ENCODE measurements around the gene AMOTL2.

Gene AMOTL2

DNA sequence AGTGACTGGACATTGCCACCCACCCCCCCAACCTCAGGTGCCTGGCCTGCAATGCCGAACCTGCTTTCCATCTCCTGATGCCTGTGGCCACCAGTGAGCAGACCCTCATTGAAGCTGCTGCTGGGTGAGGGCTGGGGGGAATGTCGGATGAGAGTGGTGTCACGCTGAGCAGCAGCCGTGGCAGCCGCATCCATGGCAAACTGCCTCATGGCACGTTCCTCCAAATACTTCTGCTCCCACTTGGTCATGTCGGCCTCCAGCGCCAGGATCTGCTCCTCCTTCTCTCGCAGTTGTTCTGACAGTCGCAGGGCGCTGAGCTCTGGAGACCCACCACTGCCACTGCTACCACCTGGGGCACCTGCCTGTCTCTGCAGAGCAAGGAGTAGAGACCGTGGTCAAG, 14.2 kb downstream of the AMOTL2 start:
- no peak overlapping the region for H3K4me3 ChIP-seq (ENCODE audit: low read depth, low read length)
- DNase-seq (ENCODE audit: low read depth): no peak
- TF ChIP-seq, protein P1, sequence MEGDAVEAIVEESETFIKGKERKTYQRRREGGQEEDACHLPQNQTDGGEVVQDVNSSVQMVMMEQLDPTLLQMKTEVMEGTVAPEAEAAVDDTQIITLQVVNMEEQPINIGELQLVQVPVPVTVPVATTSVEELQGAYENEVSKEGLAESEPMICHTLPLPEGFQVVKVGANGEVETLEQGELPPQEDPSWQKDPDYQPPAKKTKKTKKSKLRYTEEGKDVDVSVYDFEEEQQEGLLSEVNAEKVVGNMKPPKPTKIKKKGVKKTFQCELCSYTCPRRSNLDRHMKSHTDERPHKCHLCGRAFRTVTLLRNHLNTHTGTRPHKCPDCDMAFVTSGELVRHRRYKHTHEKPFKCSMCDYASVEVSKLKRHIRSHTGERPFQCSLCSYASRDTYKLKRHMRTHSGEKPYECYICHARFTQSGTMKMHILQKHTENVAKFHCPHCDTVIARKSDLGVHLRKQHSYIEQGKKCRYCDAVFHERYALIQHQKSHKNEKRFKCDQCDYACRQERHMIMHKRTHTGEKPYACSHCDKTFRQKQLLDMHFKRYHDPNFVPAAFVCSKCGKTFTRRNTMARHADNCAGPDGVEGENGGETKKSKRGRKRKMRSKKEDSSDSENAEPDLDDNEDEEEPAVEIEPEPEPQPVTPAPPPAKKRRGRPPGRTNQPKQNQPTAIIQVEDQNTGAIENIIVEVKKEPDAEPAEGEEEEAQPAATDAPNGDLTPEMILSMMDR (IDR thresholded peaks at IDR 0.05; ENCODE audit: low read depth, low read length, missing control alignments): no peak
- in situ Hi-C loops (cut with HindIII; ENCODE audit: low sequenced_read_pairs): no loop called here

DNA sequence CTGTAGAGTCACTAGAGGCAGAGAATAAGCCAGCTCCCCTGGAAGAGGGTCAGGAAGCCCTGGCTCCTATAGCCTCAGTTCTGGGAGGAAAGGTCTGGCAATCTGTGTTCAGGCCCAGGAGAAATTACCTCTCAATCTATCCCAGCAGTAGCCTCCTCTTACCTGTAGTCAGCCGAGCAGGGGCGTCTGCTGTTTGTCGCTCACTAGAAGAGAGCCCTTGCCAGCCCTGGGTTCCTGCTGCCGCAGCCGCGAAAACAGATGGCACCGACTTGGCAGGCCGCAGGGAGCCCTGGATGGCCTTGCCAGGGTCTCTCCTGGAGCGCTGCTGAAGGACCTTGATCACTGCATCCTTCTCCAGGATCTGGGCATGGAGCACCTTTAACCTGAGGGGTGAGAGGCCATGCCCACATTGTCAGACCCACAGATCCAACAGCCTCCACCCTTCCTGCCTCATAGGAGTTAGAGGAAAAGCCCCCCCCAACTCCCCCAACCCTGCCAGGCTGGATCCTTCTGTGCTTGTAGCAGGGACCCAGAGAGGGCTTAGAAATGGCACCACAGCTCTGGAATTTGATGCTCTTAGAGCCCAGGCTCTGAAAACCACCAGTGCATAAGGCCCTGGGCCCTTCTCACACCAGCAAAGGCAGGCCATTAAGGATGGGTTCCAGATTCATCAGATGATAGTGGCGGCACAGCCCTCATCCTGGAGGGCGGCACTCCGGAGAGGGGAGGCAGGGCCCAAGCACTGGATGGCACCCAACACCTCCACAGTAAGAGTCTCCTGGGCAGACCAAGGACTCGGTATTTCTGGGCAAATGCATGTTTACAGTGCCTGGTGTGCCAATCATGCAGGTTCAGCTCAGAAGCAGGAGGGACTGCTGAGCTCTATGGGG, 14.9 kb downstream of the AMOTL2 start:
- DNase-seq (ENCODE audit: low read depth): no peak
- TF ChIP-seq, protein P1 (IDR thresholded peaks at IDR 0.05; ENCODE audit: low read depth, low read length, missing control alignments): no peak
- in situ Hi-C loops (cut with HindIII; ENCODE audit: low sequenced_read_pairs): no loop called here
- no peak overlapping the region for H3K4me3 ChIP-seq (ENCODE audit: low read depth, low read length)

DNA sequence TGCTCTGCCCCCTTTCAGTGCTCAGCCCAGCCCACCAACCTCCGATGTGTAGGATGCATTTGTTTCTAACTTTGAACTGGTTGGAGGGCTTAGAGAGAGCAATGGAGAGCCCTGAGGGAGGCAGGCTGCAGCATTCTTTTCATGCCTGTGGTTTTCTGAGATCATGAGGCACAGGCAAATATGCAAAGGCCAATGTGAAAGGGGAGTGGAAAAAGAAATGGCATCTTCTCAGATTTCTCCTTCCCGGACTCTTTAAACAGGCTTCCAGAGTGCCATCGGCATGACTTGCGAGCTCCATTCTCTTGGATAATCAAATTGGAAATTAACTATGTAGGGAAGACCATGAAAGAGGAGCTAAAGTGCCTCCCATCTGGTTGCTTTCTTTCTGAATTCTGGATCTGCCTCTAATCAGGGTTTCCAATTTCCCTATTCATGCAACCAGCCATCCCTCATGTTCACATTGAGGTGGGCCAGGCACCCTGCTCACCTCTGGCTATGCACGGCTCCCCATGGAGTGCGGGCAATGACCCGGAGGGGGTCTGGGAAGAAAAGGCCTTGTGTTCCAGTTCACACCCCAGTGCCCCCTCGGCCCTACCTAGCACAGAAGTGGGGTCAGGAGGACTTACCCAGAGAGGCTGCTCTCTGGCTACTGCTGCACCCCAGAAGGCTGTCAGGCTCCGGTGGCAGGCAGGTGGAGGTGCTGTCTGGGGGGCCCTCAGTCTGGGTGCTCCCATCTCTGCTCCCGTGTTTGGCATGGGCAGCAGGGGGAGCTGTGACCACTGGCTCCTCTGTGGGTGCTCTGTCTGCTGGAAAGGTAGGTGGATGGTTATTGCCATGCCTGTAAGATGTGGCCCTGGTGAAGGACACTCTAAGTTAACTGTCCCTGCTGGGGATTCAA, 16.1 kb downstream of the AMOTL2 start:
- in situ Hi-C loops (cut with HindIII; ENCODE audit: low sequenced_read_pairs): no loop called here
- TF ChIP-seq, protein P1 (IDR thresholded peaks at IDR 0.05; ENCODE audit: low read depth, low read length, missing control alignments): peak; percentile 49
- no peak overlapping the region for H3K4me3 ChIP-seq (ENCODE audit: low read depth, low read length)
- peak; percentile 96 for DNase-seq (ENCODE audit: low read depth)

DNA sequence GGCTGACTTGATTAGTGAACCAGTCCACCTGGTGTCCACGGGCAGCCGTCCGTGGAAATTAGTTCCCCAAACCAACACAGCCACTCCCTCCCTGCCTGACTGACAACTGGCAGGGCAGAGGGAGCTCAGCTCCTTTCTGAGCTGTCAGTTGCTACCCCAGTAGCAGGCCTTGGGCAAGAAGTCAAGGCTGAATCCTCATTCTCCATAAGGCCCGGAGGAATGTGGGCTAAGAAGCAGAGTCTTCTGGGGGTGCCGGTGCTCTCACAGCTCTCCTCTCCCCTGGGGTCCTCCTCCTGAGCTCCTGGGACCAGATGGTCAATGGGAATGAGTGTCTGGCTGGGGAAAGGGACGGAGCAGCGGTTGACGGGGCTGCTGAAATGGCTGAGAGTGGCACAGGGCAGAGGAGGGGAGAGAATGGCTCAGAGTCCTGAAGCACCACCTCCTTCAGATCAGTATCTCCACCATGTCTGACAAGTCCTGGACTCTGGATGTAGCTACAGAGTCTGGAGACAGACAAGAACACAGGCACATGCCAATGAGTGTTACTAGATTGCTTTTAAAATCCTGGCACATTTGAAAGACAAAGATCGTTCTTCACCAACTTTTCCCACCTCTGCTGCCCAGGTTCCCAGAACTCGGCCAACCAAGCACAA, 16.9 kb downstream of the AMOTL2 start:
- TF ChIP-seq, protein P1 (IDR thresholded peaks at IDR 0.05; ENCODE audit: low read depth, low read length, missing control alignments): no peak
- no peak overlapping the region for H3K4me3 ChIP-seq (ENCODE audit: low read depth, low read length)
- in situ Hi-C loops (cut with HindIII; ENCODE audit: low sequenced_read_pairs): no loop called here
- DNase-seq (ENCODE audit: low read depth): no peak

DNA sequence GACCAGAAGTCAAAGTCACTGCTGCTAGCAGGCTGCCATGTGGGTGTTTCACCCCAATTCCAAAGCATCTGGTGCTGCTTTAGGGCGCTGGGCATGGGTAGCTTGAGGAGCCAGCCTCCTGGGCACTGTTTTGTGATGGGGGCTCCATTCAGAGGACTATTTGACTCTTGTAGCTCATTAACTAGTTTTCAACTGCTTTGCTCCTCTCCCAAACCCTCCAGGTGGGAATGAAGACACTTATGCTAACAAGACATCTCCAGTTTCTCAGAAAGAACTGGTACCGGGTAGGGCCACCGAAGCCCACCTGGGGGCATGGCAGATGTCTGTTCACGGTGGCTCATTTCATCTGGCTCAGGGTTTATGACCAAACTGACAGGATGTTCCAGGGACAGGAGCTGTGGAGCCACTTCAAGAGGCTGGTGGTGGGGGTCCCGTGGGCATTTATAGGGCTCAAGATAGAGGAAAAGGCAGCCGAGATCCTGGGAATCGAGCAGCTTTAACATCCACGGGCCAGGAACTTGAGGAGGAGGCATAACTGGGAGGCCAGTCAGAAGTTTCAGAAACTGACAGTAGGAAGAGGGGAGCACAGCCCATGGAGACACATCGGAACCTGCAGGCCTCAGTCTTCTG, 17.7 kb downstream of the AMOTL2 start:
- in situ Hi-C loops (cut with HindIII; ENCODE audit: low sequenced_read_pairs): no loop called here
- DNase-seq (ENCODE audit: low read depth): no peak
- no peak overlapping the region for H3K4me3 ChIP-seq (ENCODE audit: low read depth, low read length)
- TF ChIP-seq, protein P1 (IDR thresholded peaks at IDR 0.05; ENCODE audit: low read depth, low read length, missing control alignments): no peak

DNA sequence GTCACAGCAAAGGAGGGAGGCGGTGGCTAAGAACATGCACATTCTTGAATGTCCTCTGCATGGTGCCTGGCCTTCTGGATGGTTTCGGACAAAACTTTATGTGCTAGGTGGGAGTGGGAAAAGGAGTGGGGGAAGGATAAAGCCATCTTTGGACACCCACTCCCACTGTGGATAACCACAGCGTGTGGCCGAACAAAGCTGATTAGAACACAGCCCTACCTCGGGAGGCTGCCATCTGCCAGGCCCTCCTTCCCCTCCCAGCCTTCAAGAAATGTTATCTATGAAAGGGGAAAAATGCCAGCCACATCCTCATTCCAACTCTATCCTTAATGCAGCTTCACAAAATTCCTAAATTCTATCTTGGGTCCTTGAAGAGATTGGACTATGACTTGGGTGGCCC, 18.8 kb downstream of the AMOTL2 start:
- TF ChIP-seq, protein P1 (IDR thresholded peaks at IDR 0.05; ENCODE audit: low read depth, low read length, missing control alignments): no peak
- in situ Hi-C loops (cut with HindIII; ENCODE audit: low sequenced_read_pairs): no loop called here
- no peak for DNase-seq (ENCODE audit: low read depth)
- H3K4me3 ChIP-seq (ENCODE audit: low read depth, low read length): no peak overlapping the region
